RPMI8226 (cell line): ENCODE data around the gene CYTIP.
"Not testable (repeated sequence)": the region's sequence is repeated elsewhere in the genome, so short reads cannot be mapped to it uniquely, and the experiment has no call there.

Experiments
- DNase-seq: peaks from one replicate; pipeline ENCODE4 v3.0.0-alpha.2; 2015

CYTIP gene

DNA sequence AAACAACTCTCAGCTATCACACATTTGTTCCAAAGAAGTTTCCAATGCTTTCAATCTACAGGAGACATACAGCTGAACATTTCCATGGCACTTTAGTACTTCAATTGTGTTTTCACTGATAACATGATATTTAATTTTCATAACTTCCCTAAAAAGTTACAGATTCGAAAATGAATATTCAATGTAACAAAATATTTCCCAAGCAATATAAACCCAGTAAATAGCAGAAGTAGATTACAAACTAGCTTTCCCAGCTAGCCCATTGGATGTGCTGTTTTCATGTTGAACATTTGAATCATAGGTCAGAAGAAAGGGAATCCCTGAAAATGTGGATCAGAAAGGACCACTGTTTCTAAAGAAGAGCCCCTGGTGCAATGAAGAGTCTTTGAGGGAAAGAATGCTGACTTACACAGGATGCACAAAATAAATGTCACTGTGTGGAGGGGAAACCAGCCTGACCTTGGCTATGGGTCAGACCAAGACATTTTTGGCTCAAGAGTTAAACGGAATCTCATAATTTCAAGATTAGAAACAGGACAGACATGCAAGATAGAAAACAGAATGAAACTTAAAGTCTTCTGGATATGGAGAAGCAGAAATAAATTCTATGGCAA lies 22.5 kb downstream of the CYTIP start:
- no peak for DNase-seq

DNA sequence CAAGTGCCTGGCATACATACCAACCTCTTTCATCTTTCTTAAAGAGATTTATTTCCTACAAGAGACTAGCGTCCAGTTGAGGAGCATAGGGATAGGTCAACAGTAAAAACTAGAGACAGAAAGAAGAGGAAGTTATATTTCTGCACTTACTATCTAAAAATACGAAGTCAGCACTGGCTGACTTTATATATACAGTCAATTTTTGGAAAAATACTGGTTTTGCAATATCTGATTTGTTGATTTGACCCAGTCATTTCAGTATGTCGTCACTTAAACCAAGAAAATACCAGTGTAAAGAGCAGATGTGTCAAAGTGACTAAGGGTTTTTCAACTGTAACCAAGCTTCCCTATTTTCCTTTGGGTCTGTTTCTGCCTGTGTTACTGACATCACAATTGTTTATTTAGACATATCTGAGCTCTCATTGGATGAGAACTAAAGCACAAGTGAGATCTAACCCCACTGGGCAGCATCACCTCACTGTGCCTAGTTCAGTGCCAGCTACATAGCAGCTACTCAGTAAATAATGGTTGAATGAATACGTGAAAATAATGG lies 23.0 kb downstream of the CYTIP start:
- DNase-seq = no peak

DNA sequence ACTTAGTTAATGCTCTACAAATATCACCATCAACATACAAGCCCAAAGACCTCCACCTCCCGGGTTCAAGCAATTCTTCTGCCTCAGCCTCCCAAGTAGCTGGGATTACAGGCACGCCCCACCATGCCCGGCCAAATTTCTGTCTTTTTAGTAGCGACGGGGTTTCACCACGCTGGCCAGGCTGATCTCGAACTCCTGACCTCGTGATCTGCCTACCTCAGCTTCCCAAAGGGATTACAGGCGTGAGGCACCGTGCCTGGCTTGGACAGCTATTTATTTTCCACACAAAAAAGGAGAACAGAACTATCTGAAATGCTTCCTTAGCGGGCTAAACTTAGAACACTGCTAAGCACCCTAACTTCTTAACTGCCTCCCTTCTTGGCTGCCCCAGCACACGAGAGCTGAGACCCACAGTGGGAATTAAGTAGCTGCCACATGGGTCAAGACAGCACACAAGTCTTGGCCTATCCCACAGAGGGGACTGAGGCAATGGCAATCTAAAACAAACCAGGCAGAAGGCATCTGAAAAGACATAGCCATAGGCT lies 24.8 kb downstream of the CYTIP start:
- no peak for DNase-seq

DNA sequence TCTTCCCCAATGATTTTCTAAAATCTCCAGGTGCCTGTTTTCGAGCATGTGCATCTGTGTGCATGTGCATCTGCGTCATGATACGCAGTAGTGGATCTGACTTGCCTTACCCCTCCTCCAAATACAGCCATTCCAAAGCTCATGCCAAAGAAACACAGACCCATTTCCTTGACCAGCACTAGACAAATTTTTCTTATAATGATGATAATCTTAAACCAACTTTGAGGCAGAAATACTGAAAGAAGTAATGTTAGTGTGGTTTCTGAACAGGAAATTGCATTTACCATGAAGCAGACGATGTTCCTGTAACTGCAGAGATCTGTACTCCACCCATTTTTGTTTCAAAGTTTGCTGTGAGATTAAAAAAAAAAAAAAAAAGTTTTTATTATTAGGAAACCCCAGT lies 25.6 kb downstream of the CYTIP start:
- DNase-seq = no peak

DNA sequence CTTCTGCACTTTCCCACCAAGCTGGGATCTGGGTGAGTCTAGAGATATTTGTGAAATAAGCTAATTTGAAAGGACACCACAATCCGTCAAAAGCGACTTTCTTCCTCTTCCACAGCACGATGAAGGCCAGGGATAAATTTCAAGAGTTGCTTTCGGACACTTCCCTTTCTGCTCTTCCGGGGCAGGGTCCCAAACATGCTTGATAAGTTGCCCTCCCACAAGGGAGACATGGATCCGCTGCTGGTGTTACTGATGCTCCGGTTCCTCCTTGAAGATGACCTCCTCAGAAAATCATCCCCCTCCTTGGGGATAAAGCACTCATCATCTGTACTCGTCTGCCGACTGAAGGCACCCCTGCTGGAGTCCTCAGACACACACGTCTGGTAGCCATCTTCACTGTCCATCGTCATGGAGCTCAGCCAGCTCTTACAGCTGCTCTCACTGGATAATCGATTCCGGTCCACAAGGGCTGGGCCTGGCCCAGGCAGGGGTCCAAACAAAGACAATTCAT lies 28.2 kb downstream of the CYTIP start:
- DNase-seq = no peak

DNA sequence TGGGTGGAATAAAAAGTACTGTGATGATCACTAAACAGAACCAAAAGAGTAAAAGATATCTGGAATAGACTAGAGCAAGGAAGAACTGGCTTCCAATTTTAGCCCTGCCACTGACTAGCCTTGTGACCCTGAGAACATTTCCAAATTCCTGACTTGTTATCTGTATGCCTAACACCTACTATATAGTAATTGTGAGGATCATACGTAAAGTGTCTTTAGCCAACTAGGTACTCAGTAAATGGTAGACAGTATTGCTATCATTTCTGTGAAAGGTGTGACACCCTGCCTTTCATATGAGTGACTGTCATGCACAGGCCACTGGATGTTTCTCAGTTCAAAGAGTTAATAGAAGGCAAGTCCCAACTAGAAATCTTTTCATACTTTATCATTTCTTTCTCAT lies 29.8 kb downstream of the CYTIP start:
- DNase-seq = no peak

DNA sequence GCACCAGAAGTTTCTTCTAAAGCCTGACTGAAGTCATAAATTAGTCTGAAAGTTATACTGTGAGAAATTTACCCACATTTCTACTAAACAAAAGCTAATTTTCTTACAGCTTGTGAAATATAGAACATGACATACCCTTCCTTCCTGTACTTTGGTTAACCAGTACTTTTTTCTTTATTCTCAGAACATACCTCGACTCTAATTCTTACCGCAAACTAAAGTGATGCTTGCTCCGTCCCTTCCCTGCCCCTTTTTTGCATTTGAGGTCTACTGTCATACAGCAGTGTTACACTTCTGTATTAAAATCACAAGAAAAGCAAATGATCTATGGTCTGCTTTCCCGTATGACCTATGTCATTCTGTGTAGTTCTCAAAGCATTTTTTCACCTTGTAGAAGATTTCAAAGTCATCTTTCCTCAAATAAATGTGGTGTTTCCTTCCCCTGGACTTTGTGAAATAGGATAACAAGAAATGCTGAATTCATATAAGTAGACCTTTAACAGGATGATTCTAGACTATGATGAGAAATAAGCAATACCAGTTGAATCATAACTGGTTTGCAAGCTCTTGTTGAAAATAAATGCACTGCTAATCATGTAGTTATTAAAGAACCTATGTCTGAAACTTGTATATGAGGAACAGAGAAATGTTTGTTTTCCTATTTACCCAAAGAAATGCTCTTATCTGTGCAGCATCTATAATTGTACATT lies 30.4 kb downstream of the CYTIP start:
- DNase-seq = no peak

DNA sequence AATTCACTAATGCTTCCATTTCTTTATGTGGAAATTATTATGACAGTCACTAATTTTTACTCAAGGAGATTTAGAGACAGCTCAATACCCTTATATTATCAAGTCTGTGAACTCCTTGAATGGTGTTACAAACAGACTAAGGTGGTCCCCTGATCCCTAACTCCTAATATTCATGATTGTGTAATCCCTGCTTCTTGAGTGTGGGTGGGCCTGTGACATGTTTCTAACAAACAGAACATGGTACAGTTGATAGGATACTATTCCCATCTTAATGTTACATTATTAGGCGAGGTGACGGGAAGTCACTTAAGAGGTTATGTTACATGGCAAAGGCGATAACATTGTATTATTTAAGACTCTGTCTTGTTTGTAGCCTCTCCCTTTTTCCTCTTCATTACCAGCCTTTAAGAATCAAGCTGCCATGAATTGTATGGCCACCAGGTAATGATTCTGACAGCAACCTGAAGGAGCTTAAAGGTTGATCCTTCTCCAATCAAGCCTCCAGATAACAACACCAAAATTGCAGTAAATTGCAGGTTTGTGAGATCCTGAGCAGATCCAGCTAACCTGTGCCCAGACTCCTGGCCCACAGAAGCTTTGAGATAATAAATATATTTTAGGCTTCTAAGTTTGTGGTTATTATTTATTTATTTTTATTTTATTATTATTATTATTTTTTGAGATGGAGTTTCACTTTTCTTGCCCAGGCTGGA lies 32.1 kb downstream of the CYTIP start:
- DNase-seq = no peak

DNA sequence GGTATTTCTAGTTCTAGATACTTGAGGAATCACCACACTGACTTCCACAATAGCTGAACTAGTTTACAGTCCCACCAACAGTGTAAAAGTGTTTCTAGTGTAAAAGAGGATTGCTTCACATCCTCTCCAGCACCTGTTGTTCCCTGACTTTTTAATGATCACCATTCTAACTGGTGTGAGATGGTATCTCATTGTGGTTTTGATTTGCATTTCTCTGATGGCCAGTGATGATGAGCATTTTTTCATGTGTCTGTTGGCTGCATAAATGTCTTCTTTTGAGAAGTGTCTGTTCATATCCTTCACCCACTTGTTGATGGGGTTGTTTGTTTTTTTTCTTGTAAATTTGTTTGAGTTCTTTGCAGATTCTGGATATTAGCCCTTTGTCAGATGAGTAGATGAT lies 38.5 kb downstream of the CYTIP start:
- not testable (repeated sequence) for DNase-seq

DNA sequence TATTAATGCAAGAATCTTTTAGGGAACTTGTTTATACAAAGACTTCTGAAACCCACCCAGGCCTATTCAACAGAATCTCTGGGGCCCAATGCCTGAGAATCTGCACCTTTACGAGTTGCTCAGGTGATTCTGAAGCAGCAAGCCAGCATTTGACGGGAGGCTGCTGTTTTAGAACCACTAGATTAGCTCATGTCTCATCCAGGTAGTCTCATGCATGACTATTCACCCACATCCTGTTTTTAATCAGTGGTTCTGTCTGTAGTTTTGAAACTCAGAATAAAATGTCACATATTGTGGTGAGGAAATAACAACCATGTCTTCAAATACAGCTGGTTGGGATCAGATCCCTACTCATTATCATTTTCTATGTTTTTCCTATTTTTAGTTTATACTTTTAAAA lies 39.5 kb downstream of the CYTIP start:
- DNase-seq = no peak

DNA sequence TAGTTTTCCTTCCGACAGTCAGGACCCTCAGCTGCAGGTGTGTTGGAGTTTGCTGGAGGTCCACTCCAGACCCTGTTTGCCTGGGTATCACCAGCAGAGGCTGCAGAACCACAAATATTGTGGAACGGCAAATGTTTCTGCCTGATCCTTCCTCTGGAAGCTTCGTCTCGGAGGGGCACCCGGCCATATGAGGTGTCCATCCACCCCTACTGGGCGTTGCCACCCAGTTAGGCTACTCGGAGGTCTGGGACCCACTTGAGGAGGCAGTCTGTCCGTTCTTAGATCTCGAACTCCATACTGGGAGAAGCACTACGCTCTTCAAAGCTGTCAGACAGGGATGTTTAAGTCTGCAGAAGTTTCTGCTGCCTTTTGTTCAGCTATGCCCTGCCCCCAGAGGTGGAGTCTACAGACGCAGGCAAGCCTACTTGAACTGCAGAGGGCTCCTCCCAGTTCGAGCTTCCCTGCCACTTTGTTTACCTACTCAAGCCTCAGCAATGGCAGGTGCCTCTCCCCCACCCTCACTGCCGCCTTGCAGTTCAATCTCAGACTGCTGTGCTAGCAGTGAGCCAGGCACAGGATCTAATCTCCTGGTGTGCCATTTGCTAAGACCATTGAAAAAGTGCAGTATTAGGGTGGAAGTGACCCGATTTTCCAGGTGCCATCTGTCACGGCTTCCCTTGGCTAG lies 40.9 kb downstream of the CYTIP start:
- DNase-seq = not testable (repeated sequence)

DNA sequence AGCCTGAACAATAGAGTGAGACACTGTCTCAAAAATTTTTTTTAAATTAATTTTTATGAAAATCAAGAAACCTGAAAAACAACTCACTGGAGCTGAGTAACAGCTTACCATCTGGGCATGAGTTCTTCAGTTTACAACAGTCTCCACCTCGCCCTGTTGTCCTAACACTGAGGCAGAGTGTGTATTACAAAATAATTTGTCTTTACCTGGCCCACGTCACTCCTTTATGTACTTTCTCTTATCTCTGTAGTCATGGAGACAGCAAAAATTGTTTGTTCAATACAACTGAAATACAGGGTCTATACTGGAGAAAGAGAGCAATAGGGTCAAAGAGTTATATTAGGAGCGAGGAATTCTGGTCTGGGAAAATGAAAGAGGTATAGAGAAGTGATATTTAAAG lies 48.1 kb downstream of the CYTIP start:
- no peak for DNase-seq

DNA sequence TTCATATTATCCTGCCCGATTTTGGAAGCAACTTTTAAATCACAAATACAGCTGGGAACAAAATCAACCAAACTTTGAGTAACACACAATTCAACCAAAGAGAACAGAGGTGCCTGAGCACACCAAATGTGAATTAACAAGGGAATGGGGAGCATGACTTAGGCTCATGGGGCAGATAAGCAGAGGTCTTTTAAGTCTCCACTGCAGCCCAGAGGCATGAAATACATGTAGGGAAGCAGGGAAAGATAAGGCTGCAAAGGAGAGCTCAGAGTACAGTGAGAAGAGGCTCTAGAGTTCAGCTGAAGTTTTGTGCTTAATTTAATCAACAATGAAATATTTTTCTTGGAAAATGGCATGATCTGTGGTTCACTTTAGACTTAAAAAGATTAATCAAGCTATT lies 49.0 kb downstream of the CYTIP start:
- DNase-seq = no peak

DNA sequence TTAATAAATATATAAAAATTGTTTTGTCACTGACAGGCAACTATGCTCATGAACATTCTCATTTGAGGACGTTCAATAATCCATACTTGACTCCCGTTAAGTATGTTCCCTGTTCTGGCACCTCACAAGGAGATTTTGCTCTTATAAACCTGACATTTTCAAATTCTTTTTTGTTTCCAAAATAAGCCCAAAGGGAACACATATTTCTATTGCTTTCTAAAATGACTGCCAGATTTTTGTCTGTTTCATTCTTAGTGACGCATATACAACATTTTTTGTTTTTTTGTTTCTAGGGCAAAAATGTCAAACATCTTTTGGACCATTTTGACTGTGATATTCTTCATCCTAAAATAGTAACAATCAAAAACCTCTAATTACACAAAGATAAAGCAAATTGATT lies 50.5 kb downstream of the CYTIP start:
- DNase-seq = no peak

DNA sequence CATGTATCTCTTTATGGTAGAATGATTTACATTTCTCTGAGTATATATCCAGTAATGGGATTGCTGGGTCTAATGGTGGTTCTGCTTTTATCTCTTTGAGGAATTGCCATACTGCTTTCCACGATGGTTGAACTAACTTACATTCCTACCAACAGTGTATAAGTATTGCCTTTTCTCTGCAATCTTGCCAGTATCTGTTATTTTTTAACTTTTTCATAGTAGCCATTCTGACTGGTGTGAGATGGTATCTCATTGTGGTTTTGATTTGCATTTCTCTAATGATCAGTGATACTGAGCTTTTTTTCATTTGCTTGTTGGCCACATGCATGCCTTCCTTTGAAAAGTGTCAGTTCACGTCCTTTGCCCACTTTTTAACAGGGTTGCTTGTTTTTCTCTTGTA lies 55.1 kb downstream of the CYTIP start:
- no peak for DNase-seq

DNA sequence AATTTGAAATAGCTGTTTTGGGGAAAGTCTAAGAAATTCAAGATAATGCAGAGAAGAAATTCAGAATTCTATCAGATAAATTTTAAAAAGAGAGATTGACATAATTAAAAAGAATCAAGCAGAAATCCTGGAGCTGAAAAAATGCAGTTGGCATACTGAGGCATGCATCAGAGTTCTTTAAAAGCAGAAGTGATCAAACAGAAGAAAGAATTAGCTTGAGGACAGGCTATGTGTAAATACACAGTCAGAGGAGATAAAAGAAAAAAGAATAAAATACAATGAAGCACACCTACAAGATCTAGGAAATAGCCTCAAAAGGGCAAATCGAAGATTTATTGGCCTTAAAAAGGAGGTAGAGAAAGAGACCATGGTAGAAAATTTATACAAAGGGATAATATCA lies 57.1 kb downstream of the CYTIP start:
- no peak for DNase-seq

DNA sequence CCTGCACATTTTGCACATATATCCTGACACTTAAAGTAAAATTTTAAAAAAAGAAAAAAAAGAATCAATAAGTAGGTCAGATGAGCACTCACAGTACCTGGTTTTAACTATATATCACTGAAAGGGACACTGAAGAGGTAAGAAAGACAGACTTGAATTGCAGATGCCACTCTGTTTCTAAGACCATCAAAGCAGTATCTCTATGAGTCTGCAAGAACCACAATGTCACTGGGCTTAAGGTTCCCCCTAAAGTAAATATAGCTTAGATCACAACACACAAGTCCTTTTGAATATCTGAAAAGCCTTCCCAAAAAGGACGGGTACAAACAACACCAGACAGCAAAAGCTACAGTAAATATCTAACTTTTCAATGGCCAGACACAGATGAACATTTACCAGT lies 57.6 kb downstream of the CYTIP start:
- DNase-seq = no peak

DNA sequence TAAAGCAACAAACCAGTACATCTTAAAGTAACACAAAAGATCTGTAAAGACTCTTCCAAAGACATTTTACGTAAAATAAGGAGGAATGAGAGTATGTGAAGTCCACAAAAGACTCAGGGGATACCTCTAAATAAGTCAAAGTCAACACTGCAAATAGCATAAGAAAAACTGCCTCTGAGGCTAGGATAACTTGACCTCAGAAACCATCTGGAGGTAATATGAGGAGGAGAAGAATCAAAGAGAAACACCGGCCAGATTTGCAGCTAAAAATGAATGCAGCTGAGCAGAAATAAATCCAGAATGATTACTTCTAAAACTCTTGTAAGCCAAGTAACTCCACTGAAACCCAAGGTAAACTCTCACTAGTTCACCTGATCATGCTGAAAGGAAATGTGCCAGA lies 66.0 kb downstream of the CYTIP start:
- no peak for DNase-seq

DNA sequence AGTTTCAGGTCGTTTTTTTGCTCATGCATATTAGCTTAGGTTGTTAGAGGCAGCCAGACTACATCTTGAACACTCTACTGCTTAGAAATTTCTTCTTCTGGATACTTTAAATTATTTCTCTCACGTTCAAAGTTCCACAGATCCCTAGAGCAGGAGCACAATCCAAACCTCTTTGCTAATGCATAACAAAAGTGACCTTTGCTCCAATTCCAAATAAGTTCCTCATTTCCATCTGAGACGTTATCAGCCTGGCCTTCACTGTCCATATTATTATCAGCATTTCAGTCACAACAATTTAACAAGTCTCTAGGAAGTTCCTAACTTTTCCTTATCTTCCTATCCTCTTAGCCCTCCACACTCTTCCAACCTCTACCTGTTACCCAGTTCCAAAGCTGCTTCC lies 67.8 kb downstream of the CYTIP start:
- no peak for DNase-seq

DNA sequence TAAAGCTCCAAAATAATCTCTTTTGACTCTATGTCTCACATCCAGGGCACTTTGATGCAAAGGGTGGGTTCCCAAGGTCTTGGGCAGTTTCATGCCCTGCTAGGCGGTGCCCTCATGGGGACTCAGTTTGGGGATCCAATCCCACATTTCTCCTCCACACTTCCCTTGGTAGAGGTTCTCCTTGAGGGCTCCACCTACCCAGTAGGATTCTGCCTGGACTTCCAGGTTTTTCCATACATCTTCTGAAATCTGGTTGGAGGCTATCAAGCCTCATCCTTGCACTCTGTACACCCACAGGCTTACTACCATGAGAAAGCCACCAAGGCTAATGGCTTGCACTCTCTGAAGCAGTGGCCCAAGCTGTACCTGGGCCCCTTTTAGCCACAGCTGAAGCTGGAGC lies 68.5 kb downstream of the CYTIP start:
- DNase-seq = no peak

DNA sequence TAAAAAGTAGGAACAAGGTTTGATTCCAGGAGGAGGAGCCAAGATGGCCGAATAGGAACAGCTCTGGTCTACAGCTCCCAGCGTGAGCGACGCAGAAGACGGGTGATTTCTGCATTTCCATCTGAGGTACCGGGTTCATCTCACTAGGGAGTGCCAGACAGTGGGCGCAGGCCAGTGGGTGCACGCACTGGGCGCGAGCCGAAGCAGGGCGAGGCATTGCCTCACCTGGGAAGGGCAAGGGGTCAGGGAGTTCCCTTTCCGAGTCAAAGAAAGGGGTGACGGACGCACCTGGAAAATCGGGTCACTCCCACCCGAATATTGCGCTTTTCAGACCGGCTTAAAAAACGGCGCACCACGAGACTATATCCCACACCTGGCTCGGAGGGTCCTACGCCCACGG lies 75.4 kb downstream of the CYTIP start:
- DNase-seq = not testable (repeated sequence)

DNA sequence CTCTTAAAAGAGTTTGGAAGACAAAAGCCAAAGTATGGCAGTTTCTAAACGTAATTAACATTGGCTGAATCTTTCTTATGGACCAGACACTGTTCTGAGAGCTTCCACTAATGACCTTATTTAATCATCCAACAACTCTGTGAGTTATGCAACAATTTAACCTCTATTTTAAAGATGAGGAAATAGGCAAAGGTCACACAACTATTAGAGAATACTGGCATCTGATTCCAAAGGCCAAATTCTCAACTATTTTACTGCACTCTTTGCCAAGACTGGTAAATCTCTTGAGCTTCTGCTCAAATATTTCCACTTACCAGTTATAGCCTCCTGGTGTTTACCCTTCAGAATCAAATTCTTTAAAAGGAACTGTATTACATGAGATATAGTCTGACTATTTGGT lies 76.2 kb downstream of the CYTIP start:
- DNase-seq = no peak
